Measurements from ENCODE around the gene RB1.
"Not testable (repeated sequence)": the region's sequence is repeated elsewhere in the genome, so short reads cannot be mapped to it uniquely, and the experiment has no call there.

The RB1 gene

DNA sequence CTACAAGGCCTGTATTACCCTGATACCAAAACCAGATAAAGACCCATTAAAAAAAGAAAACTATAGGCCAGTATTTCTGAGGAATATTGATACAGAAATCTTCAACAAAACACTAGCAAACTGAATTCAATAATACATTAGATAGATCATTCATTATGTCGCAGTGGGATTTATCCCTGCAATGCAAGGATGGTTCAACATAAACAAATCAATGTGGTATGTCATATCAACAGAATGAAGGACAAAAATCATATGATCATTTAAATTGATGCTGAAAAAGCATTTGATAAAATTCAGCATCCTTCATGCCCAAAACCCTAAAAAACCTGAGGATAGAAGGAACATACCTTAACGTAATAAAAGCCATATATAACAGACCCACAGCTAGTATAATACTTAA, 50.0 kb downstream of the RB1 start:
- TF ChIP-seq, protein P1, sequence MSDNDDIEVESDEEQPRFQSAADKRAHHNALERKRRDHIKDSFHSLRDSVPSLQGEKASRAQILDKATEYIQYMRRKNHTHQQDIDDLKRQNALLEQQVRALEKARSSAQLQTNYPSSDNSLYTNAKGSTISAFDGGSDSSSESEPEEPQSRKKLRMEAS (IDR thresholded peaks at IDR 0.05; ENCODE audit: low read depth, low read length) = no peak
- TF ChIP-seq, protein P2, sequence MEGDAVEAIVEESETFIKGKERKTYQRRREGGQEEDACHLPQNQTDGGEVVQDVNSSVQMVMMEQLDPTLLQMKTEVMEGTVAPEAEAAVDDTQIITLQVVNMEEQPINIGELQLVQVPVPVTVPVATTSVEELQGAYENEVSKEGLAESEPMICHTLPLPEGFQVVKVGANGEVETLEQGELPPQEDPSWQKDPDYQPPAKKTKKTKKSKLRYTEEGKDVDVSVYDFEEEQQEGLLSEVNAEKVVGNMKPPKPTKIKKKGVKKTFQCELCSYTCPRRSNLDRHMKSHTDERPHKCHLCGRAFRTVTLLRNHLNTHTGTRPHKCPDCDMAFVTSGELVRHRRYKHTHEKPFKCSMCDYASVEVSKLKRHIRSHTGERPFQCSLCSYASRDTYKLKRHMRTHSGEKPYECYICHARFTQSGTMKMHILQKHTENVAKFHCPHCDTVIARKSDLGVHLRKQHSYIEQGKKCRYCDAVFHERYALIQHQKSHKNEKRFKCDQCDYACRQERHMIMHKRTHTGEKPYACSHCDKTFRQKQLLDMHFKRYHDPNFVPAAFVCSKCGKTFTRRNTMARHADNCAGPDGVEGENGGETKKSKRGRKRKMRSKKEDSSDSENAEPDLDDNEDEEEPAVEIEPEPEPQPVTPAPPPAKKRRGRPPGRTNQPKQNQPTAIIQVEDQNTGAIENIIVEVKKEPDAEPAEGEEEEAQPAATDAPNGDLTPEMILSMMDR (IDR thresholded peaks at IDR 0.05; ENCODE audit: low read depth, low read length) = no peak
- TF ChIP-seq POLR2A (IDR thresholded peaks at IDR 0.05; ENCODE audit: extremely low read depth, insufficient read length) (no peak), MYC (IDR thresholded peaks at IDR 0.05; ENCODE audit: low read depth, low read length) (no peak)
- no peak for DNase-seq (ENCODE audit: low read depth)
- H3K4me3 ChIP-seq (ENCODE audit: low read depth, low read length) = no peak overlapping the region

DNA sequence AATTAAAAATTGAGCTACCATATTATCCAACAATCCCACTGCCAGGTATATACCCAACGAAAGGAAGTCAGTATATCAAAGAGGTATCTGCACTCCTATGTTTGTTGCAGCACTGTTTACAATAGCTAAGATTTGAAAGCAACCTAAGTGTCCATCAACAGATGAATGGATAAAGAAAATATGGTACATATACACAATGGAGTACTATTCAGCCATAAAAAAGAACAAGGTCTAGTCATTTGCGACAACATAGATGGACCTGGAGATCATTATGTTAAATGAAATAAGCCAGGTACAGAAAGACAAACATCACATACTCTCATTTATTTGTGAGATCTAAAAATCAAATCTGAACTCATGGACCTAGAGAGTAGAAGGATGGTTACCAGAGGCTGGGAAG, 52.0 kb downstream of the RB1 start:
- not testable (repeated sequence) for H3K4me3 ChIP-seq (ENCODE audit: low read depth, low read length); DNase-seq (ENCODE audit: low read depth)

DNA sequence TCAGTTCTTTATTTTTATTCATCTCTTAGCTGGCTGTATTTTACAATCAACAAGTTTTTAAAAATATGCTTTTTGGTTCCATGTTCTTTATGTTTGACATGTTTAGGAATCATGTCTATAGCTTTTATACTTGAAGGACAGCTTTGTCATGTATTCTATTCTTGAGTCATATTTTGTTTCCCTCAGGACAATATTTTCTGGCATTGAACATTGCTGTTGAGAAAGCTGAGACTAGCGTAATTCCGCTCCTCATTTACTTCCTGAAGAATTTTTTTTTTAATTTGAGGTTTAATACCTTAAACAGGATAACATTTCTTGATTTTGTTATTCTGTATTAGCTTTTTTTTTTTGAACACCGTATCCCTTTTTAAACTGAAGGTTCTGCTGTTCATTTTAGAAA, 53.2 kb downstream of the RB1 start:
- no peak for TF ChIP-seq POLR2A (IDR thresholded peaks at IDR 0.05; ENCODE audit: extremely low read depth, insufficient read length)
- TF ChIP-seq, protein P1 (IDR thresholded peaks at IDR 0.05; ENCODE audit: low read depth, low read length) = no peak
- no peak for TF ChIP-seq MYC (IDR thresholded peaks at IDR 0.05; ENCODE audit: low read depth, low read length)
- TF ChIP-seq, protein P2 (IDR thresholded peaks at IDR 0.05; ENCODE audit: low read depth, low read length) = no peak
- H3K4me3 ChIP-seq (ENCODE audit: low read depth, low read length) = no peak overlapping the region
- DNase-seq (ENCODE audit: low read depth) = no peak

DNA sequence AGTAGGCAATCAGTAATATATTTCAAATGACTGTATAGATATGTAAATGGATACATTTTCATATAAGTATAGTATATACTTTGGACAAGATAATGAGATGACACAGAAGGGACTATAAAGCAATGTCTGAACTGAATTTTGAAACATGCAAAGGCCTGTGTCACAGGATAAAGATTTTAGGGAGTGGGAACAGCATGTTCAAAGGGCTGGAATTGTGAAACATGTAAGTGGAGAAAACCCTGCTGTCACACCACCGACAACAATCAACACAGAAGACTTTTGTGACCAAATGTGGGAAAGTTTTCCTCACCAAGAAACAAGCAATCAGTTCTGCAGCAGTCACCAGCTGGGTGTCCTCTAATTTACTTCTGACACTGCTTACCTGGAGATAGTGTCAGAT, 66.4 kb downstream of the RB1 start:
- DNase-seq (ENCODE audit: low read depth) = no peak
- TF ChIP-seq MYC (IDR thresholded peaks at IDR 0.05; ENCODE audit: low read depth, low read length) (no peak), POLR2A (IDR thresholded peaks at IDR 0.05; ENCODE audit: extremely low read depth, insufficient read length) (no peak)
- TF ChIP-seq, protein P2 (IDR thresholded peaks at IDR 0.05; ENCODE audit: low read depth, low read length) = no peak
- TF ChIP-seq, protein P1 (IDR thresholded peaks at IDR 0.05; ENCODE audit: low read depth, low read length) = no peak
- H3K4me3 ChIP-seq (ENCODE audit: low read depth, low read length) = no peak overlapping the region

DNA sequence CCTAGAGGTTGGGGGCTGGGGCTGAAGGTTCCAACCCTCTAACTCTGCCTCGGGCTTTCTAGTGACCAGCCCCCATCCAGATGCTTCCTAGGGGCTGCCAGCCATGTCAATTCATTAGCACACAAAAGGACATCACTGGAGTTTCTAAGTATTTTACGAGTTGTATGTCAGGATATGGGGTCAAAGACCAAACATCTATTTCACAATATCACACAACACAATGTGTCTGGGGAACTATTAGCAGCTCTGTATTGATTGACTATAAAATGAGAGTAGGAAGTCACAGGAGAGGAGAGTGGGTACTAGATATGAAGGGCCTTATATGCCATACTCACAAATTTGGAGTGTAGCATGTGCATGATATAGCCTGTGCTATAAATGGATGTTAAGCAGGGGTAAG, 67.3 kb downstream of the RB1 start:
- DNase-seq (ENCODE audit: low read depth) = peak; percentile 32
- no peak for TF ChIP-seq POLR2A (IDR thresholded peaks at IDR 0.05; ENCODE audit: extremely low read depth, insufficient read length)
- H3K4me3 ChIP-seq (ENCODE audit: low read depth, low read length) = no peak overlapping the region

DNA sequence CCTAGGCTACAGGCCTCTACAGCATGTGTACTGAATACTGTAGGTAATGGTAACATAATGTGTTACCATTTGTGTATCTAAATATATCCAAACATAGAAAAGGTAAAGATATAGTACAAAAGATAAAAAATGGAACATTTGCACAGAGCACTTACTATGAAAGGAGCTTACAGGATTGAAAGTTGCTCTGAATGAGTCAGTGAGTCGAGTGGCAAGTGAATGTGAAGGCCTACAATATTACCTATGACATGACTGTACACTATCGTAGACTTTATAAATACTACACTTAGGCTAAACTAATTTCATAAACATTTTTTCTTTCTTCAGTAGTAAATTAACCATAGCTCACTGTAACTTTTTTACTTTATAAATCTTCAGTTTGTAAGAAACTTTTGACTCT, 74.3 kb downstream of the RB1 start:
- no peak for DNase-seq (ENCODE audit: low read depth)
- H3K4me3 ChIP-seq (ENCODE audit: low read depth, low read length) = no peak overlapping the region
- TF ChIP-seq MYC (IDR thresholded peaks at IDR 0.05; ENCODE audit: low read depth, low read length) (no peak), POLR2A (IDR thresholded peaks at IDR 0.05; ENCODE audit: extremely low read depth, insufficient read length) (no peak)
- TF ChIP-seq, protein P2 (IDR thresholded peaks at IDR 0.05; ENCODE audit: low read depth, low read length) = no peak
- TF ChIP-seq, protein P1 (IDR thresholded peaks at IDR 0.05; ENCODE audit: low read depth, low read length) = no peak

DNA sequence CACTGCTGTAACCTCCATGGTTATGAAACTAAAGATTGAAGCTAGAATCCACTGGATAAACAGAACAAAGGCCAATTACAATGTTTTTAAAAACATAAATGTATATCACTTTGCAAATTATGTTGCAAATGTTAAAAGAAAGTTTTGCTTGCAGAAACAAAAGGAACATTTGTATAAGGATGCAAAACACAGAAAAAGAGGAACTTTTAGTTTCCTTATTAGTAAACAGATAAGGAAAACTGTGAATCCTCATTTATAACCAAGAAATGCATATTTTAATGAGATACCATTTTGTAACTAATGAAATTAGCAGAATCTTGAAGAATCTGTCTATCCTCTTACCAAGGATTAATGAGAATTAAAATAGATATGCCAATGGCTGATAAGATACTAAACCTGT, 77.0 kb downstream of the RB1 start:
- TF ChIP-seq, protein P1 (IDR thresholded peaks at IDR 0.05; ENCODE audit: low read depth, low read length) = no peak
- TF ChIP-seq MYC (IDR thresholded peaks at IDR 0.05; ENCODE audit: low read depth, low read length) (no peak), POLR2A (IDR thresholded peaks at IDR 0.05; ENCODE audit: extremely low read depth, insufficient read length) (no peak)
- TF ChIP-seq, protein P2 (IDR thresholded peaks at IDR 0.05; ENCODE audit: low read depth, low read length) = no peak
- DNase-seq (ENCODE audit: low read depth) = no peak
- H3K4me3 ChIP-seq (ENCODE audit: low read depth, low read length) = no peak overlapping the region
